ENCODE data around the gene NMT2.

Gene NMT2

GRCh38 chr10:15166325-15166724, 2.2 kb downstream of the NMT2 start:
- TF ChIP-seq CTCF (IDR thresholded peaks at IDR 0.05): no peak
- H3K27ac Mint-ChIP-seq: no peak overlapping the region
- H3K27me3 Mint-ChIP-seq (ENCODE audit: low read depth, poor library complexity): peaks cover 2% of the 10 kb centered on the region
- no peak for DNase-seq
- H3K9me3 Mint-ChIP-seq: no peaks in the 10 kb centered on the region
- H3K4me1 Mint-ChIP-seq: peaks cover 44% of the 10 kb centered on the region
- H3K36me3 Mint-ChIP-seq (ENCODE audit: low read depth): peaks cover 19% of the 10 kb centered on the region
- peak overlapping the region; percentile 92 for H3K4me3 Mint-ChIP-seq

- Mint-ChIP-seq H3K4me1 (peaks cover 28% of the 10 kb centered on the region), H3K4me3 (no peak overlapping the region), H3K36me3 (ENCODE audit: low read depth) (peaks cover 27% of the 10 kb centered on the region), H3K9me3 (no peaks in the 10 kb centered on the region), H3K27me3 (ENCODE audit: low read depth, poor library complexity) (peaks cover 2% of the 10 kb centered on the region), H3K27ac (no peak overlapping the region)
- no peak for TF ChIP-seq CTCF (IDR thresholded peaks at IDR 0.05)
- DNase-seq: no peak
These were observed 5.2 kb downstream of the NMT2 start for GRCh38 chr10:15163253-15163828.

- DNase-seq: no peak
- Mint-ChIP-seq H3K27ac (no peak overlapping the region), H3K4me1 (peaks cover 8% of the 10 kb centered on the region), H3K4me3 (no peak overlapping the region), H3K9me3 (no peaks in the 10 kb centered on the region), H3K27me3 (ENCODE audit: low read depth, poor library complexity) (peaks cover 2% of the 10 kb centered on the region), H3K36me3 (ENCODE audit: low read depth) (peaks cover 50% of the 10 kb centered on the region)
- no peak for TF ChIP-seq CTCF (IDR thresholded peaks at IDR 0.05)
These were observed 9.5 kb downstream of the NMT2 start for GRCh38 chr10:15158972-15159371.

GRCh38 chr10:15158448-15158847, 10.0 kb downstream of the NMT2 start:
- Mint-ChIP-seq H3K4me1 (peaks cover 8% of the 10 kb centered on the region), H3K27ac (no peak overlapping the region), H3K36me3 (ENCODE audit: low read depth) (peaks cover 45% of the 10 kb centered on the region), H3K27me3 (ENCODE audit: low read depth, poor library complexity) (peaks cover 2% of the 10 kb centered on the region), H3K9me3 (no peaks in the 10 kb centered on the region), H3K4me3 (no peak overlapping the region)
- no peak for DNase-seq
- TF ChIP-seq CTCF (IDR thresholded peaks at IDR 0.05): no peak

GRCh38 chr10:15155978-15156656, 12.4 kb downstream of the NMT2 start:
- no peak for TF ChIP-seq CTCF (IDR thresholded peaks at IDR 0.05)
- Mint-ChIP-seq H3K4me3 (no peak overlapping the region), H3K9me3 (no peaks in the 10 kb centered on the region), H3K27me3 (ENCODE audit: low read depth, poor library complexity) (no peaks in the 10 kb centered on the region), H3K4me1 (peaks cover 8% of the 10 kb centered on the region), H3K36me3 (ENCODE audit: low read depth) (peaks cover 54% of the 10 kb centered on the region), H3K27ac (no peak overlapping the region)
- no peak for DNase-seq

- Mint-ChIP-seq H3K4me3 (no peak overlapping the region), H3K4me1 (no peaks in the 10 kb centered on the region), H3K9me3 (peaks cover 8% of the 10 kb centered on the region), H3K36me3 (ENCODE audit: low read depth) (peaks cover 48% of the 10 kb centered on the region), H3K27ac (no peak overlapping the region), H3K27me3 (ENCODE audit: low read depth, poor library complexity) (no peaks in the 10 kb centered on the region)
- DNase-seq: no peak
- TF ChIP-seq CTCF (IDR thresholded peaks at IDR 0.05): no peak
These were observed 15.9 kb downstream of the NMT2 start for GRCh38 chr10:15152556-15152955.
